Activated CD8-positive, alpha-beta memory T cell treated with anti-CD3 and anti-CD28 coated beads for 36 hours (primary cell): ENCODE results near the gene CADM3. TPM values are rescaled to one million over a fixed set of nuclear protein-coding genes. Genes with fewer than 3 reads are reported as not detected.

Experiments used
- CTCF ChIA-PET: fragments of 350-600 bp; sonication (Branson Sonifier 250); formaldehyde crosslinking; loops from one replicate; lab custom pipeline; 2021; ENCODE audit warnings: antibody characterized with exemption; lab: Charles Lee
- POLR2A ChIA-PET: fragments of 350-600 bp; sonication (Branson Sonifier 250); formaldehyde crosslinking; loops from one replicate; lab custom pipeline; 2021; ENCODE audit warnings: antibody characterized with exemption; lab: Charles Lee
- total RNA-seq, 2 experiments: library from RNA; stranded (reverse); gene quantifications; one replicate each; pipeline ENCODE4 v1.2.3, GENCODE V29; 2021

CADM3 gene
- total RNA-seq, 2 experiments from 2014 or later, result not detected

DNA sequence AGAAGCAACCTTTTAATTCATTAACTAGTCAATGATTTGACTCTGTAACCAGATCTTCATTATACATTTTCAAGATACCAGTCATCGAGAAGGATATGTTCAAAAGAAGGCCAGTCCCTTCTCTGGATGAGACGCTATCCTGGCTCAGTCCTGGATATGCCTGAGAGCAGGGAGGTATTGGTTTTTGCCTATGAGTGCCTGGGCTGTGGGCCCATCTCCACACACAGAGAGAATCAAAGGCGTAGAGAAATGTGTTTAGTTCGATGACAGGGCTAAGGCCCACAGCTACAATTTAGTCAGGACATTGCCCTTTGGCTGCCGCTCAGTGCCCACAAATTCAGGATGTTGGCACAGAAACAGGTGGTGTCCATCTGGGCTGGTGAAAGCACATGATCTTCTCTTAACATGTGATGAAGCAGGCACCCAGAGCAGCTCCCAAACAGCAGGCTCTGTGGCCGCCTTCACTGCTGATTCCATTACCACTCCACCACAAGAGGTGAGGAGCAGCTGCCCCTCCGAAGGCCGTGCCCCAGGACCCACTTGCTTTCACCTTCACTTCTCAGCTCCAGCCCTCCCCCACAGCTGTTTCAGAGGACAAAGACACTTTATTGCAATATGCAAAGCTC lies 58.0 kb downstream of the CADM3 start:
- ChIA-PET POLR2A (no interaction called here), CTCF (no interaction called here)

DNA sequence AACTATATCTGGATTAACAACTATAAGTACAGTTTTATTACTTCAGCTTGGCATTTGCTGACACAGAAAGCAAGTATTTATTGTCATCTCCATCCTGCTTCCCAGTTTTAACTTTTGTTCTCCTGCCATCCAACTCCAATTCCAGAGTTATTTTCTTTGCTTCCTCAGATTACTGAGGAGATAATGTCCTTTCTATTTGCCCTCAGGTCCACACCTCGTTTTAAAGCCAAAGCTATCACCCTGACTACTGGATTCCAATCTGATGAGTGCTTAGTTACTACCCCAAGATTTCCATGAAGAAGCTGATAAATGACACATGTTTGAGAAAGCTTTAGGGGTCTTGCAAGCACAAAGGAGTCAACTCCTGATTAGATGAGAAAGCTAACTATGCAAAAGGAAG lies 58.5 kb downstream of the CADM3 start:
- CTCF ChIA-PET, result no interaction called here
- POLR2A ChIA-PET, result no interaction called here

DNA sequence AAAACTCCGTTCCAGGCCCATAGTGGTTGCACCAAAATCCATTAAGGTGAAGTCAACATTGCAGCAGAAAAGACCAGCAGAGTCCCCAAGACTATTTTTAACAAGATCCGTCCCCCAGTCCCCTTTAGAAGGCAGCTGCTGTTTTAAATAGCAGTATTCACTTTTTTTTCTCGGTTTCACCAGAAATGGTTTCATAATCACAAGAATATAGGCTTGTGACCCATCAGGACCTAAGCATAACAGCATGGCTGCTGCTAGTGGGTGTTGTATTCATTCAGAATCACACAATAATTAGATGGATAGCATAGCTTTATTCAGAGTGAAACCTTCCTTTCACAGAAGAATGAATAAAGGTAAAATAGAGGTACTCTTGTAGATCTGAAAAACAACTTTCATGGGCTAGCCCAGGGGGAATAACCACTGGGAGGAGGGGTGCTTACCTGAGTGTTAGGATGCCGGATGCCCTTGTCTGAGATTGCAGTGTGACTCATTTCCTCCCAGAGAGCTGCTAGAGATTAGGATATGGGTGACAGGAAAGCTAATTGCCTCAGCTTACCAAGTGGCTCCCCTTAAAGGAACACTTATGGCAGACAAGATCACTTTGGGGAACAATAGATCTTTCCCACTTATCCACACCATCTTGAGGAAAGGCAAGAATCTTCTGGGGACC lies 68.3 kb downstream of the CADM3 start:
- ChIA-PET POLR2A (interaction anchor here (0.5 kb wide), 1 partner anchor 171 kb away, joined by 4 read pairs; no protein-coding TSS in a partner anchor), CTCF (no interaction called here)

DNA sequence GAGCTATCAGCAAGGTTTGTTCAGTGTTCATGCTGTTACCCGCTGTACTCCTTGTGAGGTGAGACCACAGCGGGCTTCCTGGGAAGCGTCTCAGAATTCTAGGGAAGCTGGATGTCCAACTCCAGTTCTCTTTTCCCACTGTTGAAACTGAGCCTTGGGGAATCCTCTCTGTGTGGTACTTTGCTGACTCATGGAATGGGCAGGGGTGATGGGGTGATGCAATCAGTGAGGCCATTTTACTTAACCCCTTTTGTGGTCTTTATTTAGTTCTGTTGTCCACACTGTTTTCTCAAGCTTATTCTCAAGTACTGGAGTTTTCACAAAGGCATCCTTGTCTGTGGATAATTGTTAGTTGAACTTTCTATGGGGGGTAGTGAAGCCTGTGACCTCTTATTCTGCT lies 75.9 kb downstream of the CADM3 start:
- ChIA-PET CTCF (no interaction called here), POLR2A (no interaction called here)

DNA sequence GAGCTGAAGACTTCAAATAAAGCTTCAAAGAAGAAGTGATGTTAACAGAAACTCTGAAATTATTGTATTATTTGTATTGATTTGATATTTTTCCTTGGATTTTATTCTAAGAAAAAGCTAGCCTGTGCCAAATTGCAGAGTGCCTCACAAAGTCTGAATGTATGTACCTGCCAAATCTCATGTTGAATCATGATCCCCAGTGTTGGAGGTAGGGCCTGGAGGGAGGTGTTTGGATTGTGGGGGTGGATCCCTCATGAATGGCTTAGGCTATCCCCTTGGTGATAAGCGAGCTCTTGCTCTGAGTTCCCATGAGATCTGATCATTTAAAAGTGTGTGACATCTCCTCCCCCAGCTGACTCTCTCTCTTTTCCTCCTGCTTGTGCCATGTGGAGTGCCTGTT lies 76.9 kb downstream of the CADM3 start:
- ChIA-PET POLR2A (no interaction called here), CTCF (no interaction called here)

DNA sequence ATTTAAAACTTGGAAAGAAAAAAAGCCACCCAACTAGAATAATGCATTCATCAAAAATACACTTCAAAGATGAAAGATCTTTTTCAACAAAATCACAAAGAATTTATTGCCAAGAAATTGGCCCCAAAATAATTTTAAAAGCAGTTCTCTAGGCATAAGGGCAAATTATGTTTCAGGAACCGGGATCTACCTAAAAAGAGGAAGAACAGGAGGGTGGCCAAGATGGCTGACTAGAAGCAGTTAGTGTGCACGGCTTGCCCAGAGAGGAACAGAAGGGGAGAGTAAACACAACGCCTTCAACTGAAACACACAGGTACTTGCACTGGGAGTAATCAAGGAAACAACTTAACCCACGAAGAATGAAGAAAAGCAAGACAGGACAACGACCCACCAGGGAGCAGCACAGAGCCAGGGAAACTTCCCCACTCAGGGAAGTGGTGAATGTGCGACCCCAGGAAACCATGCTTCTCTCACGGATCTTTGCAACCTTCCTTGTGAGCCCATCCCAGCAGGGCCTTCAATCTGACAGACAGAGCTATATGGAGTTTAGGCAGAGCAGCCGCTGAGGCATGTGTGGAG lies 79.3 kb downstream of the CADM3 start:
- CTCF ChIA-PET, result no interaction called here
- POLR2A ChIA-PET, result no interaction called here

Other genes starting within 250 kb of the CADM3 start
- gene PYHIN1, start 240.1 kb upstream of the CADM3 start, total RNA-seq, result 10 to 100 TPM; 14.3 to 17.4 TPM
- gene IFI16, start 161.7 kb upstream of the CADM3 start, total RNA-seq, result 100 to 1,000 TPM; 203 to 212 TPM
- 10 to 100 TPM; 64.8 to 64.9 TPM for gene AIM2, start 94.8 kb upstream of the CADM3 start, total RNA-seq
- under 1 TPM in 1 of 2 experiments, not detected in 1; 0.27 TPM for gene ACKR1, start 33.3 kb downstream of the CADM3 start, total RNA-seq
- not detected for gene FCER1A, start 130.7 kb downstream of the CADM3 start, total RNA-seq